ENCODE results near the gene HLA-DPB1. TPM values are rescaled to one million over a fixed set of nuclear protein-coding genes. Genes with fewer than 3 reads are reported as not detected.

The HLA-DPB1 gene
- total RNA-seq, 1 donor from 2014 or later, result 853 TPM

DNA sequence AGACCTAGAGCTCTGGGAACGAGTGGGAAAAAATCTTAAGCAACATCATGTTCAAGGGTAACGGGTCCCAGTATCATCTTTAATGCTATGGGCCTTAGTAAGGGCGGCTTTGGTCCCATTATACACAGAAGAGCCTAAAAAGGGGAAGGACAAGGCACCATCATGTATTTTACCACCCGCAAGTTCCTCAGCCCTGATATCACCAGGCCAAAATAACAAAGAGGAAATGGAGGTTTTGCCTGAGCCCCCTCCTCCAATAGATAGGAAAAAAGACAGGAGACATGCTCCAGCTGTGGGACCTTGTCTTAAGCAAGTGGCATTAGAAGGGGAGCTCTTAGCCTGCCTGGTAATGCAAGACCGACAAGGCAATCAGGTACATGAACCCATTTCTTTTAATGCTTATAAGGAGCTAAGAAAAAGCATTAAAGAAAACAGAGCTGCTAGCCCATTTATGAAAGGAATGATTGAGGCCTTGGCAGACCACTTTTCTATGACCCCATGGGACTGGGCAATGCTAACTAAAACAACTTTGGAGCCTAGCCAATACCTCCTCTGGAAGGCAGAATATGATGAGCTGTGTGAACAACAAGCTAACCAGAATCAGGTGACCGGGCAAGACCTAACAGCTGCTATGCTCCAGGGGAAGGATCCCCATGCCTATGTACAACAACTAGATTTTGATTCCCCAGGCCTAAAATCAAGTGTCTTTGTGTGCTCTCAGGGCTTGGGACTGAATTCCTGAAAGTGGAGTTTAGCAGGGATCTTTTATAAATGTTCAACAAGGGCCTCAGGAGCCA, 25.6 kb upstream of the HLA-DPB1 start:
- no peak overlapping the region for H3K27ac Mint-ChIP-seq
- TF ChIP-seq, protein P1, sequence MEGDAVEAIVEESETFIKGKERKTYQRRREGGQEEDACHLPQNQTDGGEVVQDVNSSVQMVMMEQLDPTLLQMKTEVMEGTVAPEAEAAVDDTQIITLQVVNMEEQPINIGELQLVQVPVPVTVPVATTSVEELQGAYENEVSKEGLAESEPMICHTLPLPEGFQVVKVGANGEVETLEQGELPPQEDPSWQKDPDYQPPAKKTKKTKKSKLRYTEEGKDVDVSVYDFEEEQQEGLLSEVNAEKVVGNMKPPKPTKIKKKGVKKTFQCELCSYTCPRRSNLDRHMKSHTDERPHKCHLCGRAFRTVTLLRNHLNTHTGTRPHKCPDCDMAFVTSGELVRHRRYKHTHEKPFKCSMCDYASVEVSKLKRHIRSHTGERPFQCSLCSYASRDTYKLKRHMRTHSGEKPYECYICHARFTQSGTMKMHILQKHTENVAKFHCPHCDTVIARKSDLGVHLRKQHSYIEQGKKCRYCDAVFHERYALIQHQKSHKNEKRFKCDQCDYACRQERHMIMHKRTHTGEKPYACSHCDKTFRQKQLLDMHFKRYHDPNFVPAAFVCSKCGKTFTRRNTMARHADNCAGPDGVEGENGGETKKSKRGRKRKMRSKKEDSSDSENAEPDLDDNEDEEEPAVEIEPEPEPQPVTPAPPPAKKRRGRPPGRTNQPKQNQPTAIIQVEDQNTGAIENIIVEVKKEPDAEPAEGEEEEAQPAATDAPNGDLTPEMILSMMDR (IDR thresholded peaks at IDR 0.05), result no peak
- H3K4me3 Mint-ChIP-seq, result no peak overlapping the region
- POLR2A ChIA-PET, result interaction anchor here (1.3 to 6.5 kb wide), 8 partner anchors 12 to 34 kb away, joined by 3 to 43 read pairs (median 6); partner anchors contain the start of genes HLA-DPA1 and HLA-DPB1
- no peaks in the 10 kb centered on the region for H3K36me3 Mint-ChIP-seq (ENCODE audit: low read depth)
- CTCF ChIA-PET, result interaction anchor here (0.8 to 3.3 kb wide), 9 partner anchors 9 to 112 kb away, joined by 3 to 10 read pairs (median 4); partner anchors contain the start of gene HLA-DPA1
- intact Hi-C loops (cut with micrococcal nuclease), result no loop called here
- H3K9me3 Mint-ChIP-seq, result peaks cover 3% of the 10 kb centered on the region
- DNase-seq, result no peak
- peaks cover 20% of the 10 kb centered on the region for H3K4me1 Mint-ChIP-seq
- H3K27me3 Mint-ChIP-seq, result no peaks in the 10 kb centered on the region
- ATAC-seq (ENCODE audit: low read depth), result peak; percentile 42

DNA sequence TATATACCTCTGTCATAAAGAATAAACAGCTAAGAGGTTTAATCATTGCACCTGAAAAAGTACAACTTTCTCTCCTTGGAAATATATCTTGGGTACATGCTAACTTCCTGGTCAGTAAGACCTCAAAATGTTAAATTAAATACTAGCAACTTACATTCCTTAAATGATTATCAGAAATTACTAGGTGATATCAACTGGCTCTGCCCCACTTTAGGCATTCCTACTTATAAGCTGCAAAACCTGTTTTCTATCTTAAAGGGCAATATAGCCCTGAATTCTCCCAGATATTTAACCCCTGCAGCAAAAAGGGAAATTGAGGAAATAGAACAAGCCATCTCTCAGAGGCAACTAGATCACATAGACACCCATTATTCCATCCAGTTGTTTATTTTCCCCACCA, 23.2 kb upstream of the HLA-DPB1 start:
- ChIA-PET POLR2A (interaction anchor here (1.2 to 4.5 kb wide), 5 partner anchors 9 to 35 kb away, joined by 3 to 17 read pairs (median 5); partner anchors contain the start of gene HLA-DPA1), CTCF (interaction anchor here (3.3 kb wide), 1 partner anchor 16 kb away, joined by 8 read pairs; no protein-coding TSS in a partner anchor)
- Mint-ChIP-seq H3K4me3 (no peak overlapping the region), H3K36me3 (ENCODE audit: low read depth) (no peaks in the 10 kb centered on the region), H3K27ac (no peak overlapping the region), H3K27me3 (no peaks in the 10 kb centered on the region), H3K9me3 (peaks cover 3% of the 10 kb centered on the region), H3K4me1 (peaks cover 38% of the 10 kb centered on the region)
- TF ChIP-seq, protein P1 (IDR thresholded peaks at IDR 0.05), result no peak
- ATAC-seq (ENCODE audit: low read depth) (no peak), DNase-seq (no peak)
- intact Hi-C loops (cut with micrococcal nuclease), result no loop called here

DNA sequence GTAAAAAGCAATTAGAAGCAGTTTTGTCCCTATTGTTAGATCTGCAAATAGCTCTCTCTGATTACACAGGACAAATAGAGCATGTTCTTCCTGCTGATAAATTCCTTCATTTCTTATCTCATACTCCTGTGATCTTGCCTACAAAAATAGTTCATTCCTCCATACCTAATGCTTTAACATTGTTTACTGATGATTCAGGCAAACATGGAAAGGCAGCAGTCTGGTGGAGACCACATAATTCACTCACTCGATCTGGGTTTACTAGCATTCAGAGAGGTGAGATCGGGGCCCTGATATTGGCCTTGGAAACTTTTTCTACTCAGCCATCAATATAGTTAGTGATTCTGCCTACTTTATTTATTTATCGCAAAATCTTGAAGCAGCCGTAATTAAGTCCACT, 22.6 kb upstream of the HLA-DPB1 start:
- ChIA-PET POLR2A (interaction anchor here (0.6 to 4.5 kb wide), 4 partner anchors 9 to 34 kb away, joined by 3 to 17 read pairs (median 4); partner anchors contain the start of gene HLA-DPA1), CTCF (interaction anchor here (3.3 kb wide), 1 partner anchor 17 kb away, joined by 8 read pairs; no protein-coding TSS in a partner anchor)
- Mint-ChIP-seq H3K27me3 (no peaks in the 10 kb centered on the region), H3K4me1 (peaks cover 44% of the 10 kb centered on the region), H3K9me3 (peaks cover 3% of the 10 kb centered on the region), H3K36me3 (ENCODE audit: low read depth) (no peaks in the 10 kb centered on the region), H3K4me3 (no peak overlapping the region), H3K27ac (no peak overlapping the region)
- ATAC-seq (ENCODE audit: low read depth) (no peak), DNase-seq (no peak)
- intact Hi-C loops (cut with micrococcal nuclease), result no loop called here
- TF ChIP-seq, protein P1 (IDR thresholded peaks at IDR 0.05), result no peak

DNA sequence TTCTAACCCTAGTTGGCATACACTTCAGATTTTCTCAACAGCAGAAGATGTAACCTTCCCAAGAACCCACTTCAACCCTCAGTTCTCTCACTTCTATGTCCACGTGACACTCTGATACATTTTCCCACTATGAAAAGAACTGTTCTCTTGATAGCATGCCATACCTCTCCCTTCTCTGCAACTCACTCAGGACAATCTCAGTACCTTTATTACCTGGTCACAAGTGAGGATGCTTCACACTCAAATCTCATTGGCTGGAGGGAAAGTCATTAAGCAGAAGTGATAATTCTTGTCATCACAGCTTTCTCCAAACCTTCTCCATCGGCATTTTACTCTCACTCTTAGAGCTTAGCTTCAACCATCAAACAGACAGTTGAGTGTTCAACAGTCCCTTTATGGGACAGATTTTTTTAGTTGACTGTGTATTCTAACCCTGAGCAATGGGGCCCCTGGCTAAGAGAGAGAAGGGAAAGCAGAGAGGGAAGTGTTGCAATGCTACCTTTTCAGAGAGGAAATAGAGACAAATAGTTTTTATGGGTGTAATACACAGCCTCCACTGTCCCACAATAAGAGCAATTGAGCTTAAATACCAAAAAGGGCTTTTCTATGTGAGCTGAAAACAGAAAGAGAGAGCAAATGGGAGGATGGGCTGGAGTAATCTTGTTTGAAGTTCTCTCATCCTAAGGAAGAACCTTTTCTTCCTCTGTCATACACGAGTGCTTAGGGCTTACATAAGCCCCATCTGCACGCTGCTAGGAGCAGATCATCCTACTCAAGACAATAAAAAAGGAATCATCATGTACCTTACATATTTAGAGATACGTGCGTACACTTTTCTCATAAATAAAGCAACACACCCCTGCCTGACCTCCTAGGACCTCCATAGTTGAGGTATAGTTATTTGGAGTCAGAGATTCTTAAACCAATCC, 18.3 kb upstream of the HLA-DPB1 start:
- H3K36me3 Mint-ChIP-seq (ENCODE audit: low read depth), result peaks cover 7% of the 10 kb centered on the region
- ATAC-seq (ENCODE audit: low read depth) (peak; percentile 79), DNase-seq (no peak)
- peak overlapping the region; percentile 92 for H3K27ac Mint-ChIP-seq
- peak overlapping the region; percentile 60 for H3K4me3 Mint-ChIP-seq
- peaks cover 42% of the 10 kb centered on the region for H3K4me1 Mint-ChIP-seq
- TF ChIP-seq, protein P1 (IDR thresholded peaks at IDR 0.05), result no peak
- peaks cover 7% of the 10 kb centered on the region for H3K9me3 Mint-ChIP-seq
- intact Hi-C loops (cut with micrococcal nuclease), result loop anchor here (1.0 kb wide), 2 partner anchors 15 to 29 kb away; no protein-coding TSS in a partner anchor
- no peaks in the 10 kb centered on the region for H3K27me3 Mint-ChIP-seq
- POLR2A ChIA-PET, result interaction anchor here (0.6 to 4.8 kb wide), 22 partner anchors 8 to 460 kb away, joined by 3 to 104 read pairs (median 4); partner anchors contain the start of genes HLA-DOA, HLA-DPA1 and HLA-DPB1
- CTCF ChIA-PET, result interaction anchor here (1.0 to 1.5 kb wide), 4 partner anchors 9 to 87 kb away, joined by 3 to 5 read pairs (median 3); no protein-coding TSS in a partner anchor
